ENCODE measurements around the gene POMC. TPM values are rescaled to one million over a fixed set of nuclear protein-coding genes. Genes with fewer than 3 reads are reported as not detected.
"Not testable (repeated sequence)": the region's sequence is repeated elsewhere in the genome, so short reads cannot be mapped to it uniquely, and the experiment has no call there.

Gene POMC
- total and polyA plus RNA-seq, 2 experiments from 2014 or later: 4.4 to 6.0 TPM

- no peak overlapping the region for H3K4me2 ChIP-seq
- 75% methylated on average over 5 of the region's 5 CpGs for WGBS (ENCODE audit: low lambda C conversion rate, missing lambda C conversion rate)
- no peak for TF ChIP-seq EZH2 (IDR thresholded peaks at IDR 0.05; ENCODE audit: borderline replicate concordance)
- no peak for TF ChIP-seq EZH2phosphoT487 (IDR thresholded peaks at IDR 0.05; ENCODE audit: low read depth, severe bottlenecking, unreplicated experiment)
- no peak for TF ChIP-seq CTCF (IDR thresholded peaks at IDR 0.05; ENCODE audit: poor library complexity)
Measured at GRCh38 chr2:25127646-25128045, 40.7 kb downstream of the POMC start.

GRCh38 chr2:25127071-25127470 is 41.3 kb downstream of the POMC start:
- not testable (repeated sequence) for DNase-seq (ENCODE audit: low spot score); H3K79me2 ChIP-seq; H2AFZ ChIP-seq; H3K4me1 ChIP-seq (ENCODE audit: insufficient read depth); H3K9me2 ChIP-seq (replicated peaks; ENCODE audit: insufficient read depth); H3K36me3 ChIP-seq (replicated peaks; ENCODE audit: insufficient read depth, low read depth); H3K27me3 ChIP-seq; H3K4me3 ChIP-seq; H3K9me3 ChIP-seq (ENCODE audit: low read depth); H3K4me2 ChIP-seq; H4K20me1 ChIP-seq (ENCODE audit: insufficient read depth, poor library complexity, severe bottlenecking); H3K27ac ChIP-seq
- WGBS (ENCODE audit: low lambda C conversion rate, missing lambda C conversion rate): 97% methylated on average over 3 of the region's 3 CpGs

More at GRCh38 chr2:25127646-25128045, 40.7 kb downstream of the POMC start:
- no peak overlapping the region for H3K4me3 ChIP-seq
- no peaks in the 10 kb centered on the region for H3K79me2 ChIP-seq
- H3K27ac ChIP-seq: no peak overlapping the region
- no peaks in the 10 kb centered on the region for H3K27me3 ChIP-seq
- DNase-seq (ENCODE audit: low spot score): no peak
- no peaks in the 10 kb centered on the region for H3K36me3 ChIP-seq (replicated peaks; ENCODE audit: insufficient read depth, low read depth)
- H4K20me1 ChIP-seq (ENCODE audit: insufficient read depth, poor library complexity, severe bottlenecking): no peaks in the 10 kb centered on the region
- H3K4me1 ChIP-seq (ENCODE audit: insufficient read depth): no peaks in the 10 kb centered on the region
- no peaks in the 10 kb centered on the region for H3K9me2 ChIP-seq (replicated peaks; ENCODE audit: insufficient read depth)
- H2AFZ ChIP-seq: no peak overlapping the region
- no peaks in the 10 kb centered on the region for H3K9me3 ChIP-seq (ENCODE audit: low read depth)

- no peak for TF ChIP-seq CTCF (IDR thresholded peaks at IDR 0.05; ENCODE audit: poor library complexity)
- no peak for TF ChIP-seq EZH2 (IDR thresholded peaks at IDR 0.05; ENCODE audit: borderline replicate concordance)
- no peak for TF ChIP-seq EZH2phosphoT487 (IDR thresholded peaks at IDR 0.05; ENCODE audit: low read depth, severe bottlenecking, unreplicated experiment)
- Histone ChIP-seq H2AFZ (no peak overlapping the region), H3K4me1 (ENCODE audit: insufficient read depth) (no peaks in the 10 kb centered on the region), H3K9me2 (replicated peaks; ENCODE audit: insufficient read depth) (no peaks in the 10 kb centered on the region), H4K20me1 (ENCODE audit: insufficient read depth, poor library complexity, severe bottlenecking) (no peaks in the 10 kb centered on the region), H3K4me2 (no peak overlapping the region), H3K27ac (no peak overlapping the region), H3K9me3 (ENCODE audit: low read depth) (no peaks in the 10 kb centered on the region), H3K36me3 (replicated peaks; ENCODE audit: insufficient read depth, low read depth) (no peaks in the 10 kb centered on the region), H3K4me3 (no peak overlapping the region), H3K79me2 (no peaks in the 10 kb centered on the region), H3K27me3 (no peaks in the 10 kb centered on the region)
- 96% methylated on average over 4 of the region's 4 CpGs for WGBS (ENCODE audit: low lambda C conversion rate, missing lambda C conversion rate)
- DNase-seq (ENCODE audit: low spot score): no peak
Measured at GRCh38 chr2:25125976-25126375, 42.4 kb downstream of the POMC start.

- no peak overlapping the region for H2AFZ ChIP-seq
- no peaks in the 10 kb centered on the region for H3K36me3 ChIP-seq (replicated peaks; ENCODE audit: insufficient read depth, low read depth)
- DNase-seq (ENCODE audit: low spot score): no peak
- no peak overlapping the region for H3K4me3 ChIP-seq
- no peak for TF ChIP-seq EZH2 (IDR thresholded peaks at IDR 0.05; ENCODE audit: borderline replicate concordance)
- no peak for TF ChIP-seq CTCF (IDR thresholded peaks at IDR 0.05; ENCODE audit: poor library complexity)
- no peak for TF ChIP-seq EZH2phosphoT487 (IDR thresholded peaks at IDR 0.05; ENCODE audit: low read depth, severe bottlenecking, unreplicated experiment)
- H3K27me3 ChIP-seq: no peaks in the 10 kb centered on the region
- H4K20me1 ChIP-seq (ENCODE audit: insufficient read depth, poor library complexity, severe bottlenecking): no peaks in the 10 kb centered on the region
- H3K4me2 ChIP-seq: no peak overlapping the region
- no peaks in the 10 kb centered on the region for H3K79me2 ChIP-seq
- no peak overlapping the region for H3K27ac ChIP-seq
- 95% methylated on average over 7 of the region's 7 CpGs for WGBS (ENCODE audit: low lambda C conversion rate, missing lambda C conversion rate)
- no peaks in the 10 kb centered on the region for H3K9me3 ChIP-seq (ENCODE audit: low read depth)
- no peaks in the 10 kb centered on the region for H3K4me1 ChIP-seq (ENCODE audit: insufficient read depth)
- H3K9me2 ChIP-seq (replicated peaks; ENCODE audit: insufficient read depth): no peaks in the 10 kb centered on the region
Measured at GRCh38 chr2:25125189-25125588, 43.2 kb downstream of the POMC start.

All from hepatocyte (in vitro differentiated cells).